LNCaP clone FGC (cell line): ENCODE results near the gene OASL.

Source experiments
- DNase-seq: peaks from one replicate; pipeline ENCODE4 v3.0.0-alpha.2; 2011; ENCODE audit warnings: low read depth
- H3K4me3 ChIP-seq: 2 replicates; pipeline ENCODE4 v1.5.1; 2011; ENCODE audit warnings: mild to moderate bottlenecking, low read depth, low read length, control low read depth
- CTCF ChIP-seq: IDR thresholded peaks from 2 replicates; pipeline ENCODE4 v1.5.1; 2012; ENCODE audit warnings: mild to moderate bottlenecking; ENCODE audit not compliant: control insufficient read depth, insufficient read depth; ENCODE audit errors: extremely low read depth

OASL gene

GRCh38 chr12:121064116-121064515 lies 25.1 kb upstream of the OASL start:
- H3K4me3 ChIP-seq, result no peak overlapping the region
- no peak for DNase-seq
- no peak for TF ChIP-seq CTCF

GRCh38 chr12:121062391-121063045 lies 23.5 kb upstream of the OASL start:
- TF ChIP-seq CTCF, result no peak

GRCh38 chr12:121061831-121062230 lies 22.8 kb upstream of the OASL start:
- no peak for DNase-seq
- no peak overlapping the region for H3K4me3 ChIP-seq
- peak; percentile 27; the same call in 1 of the 2 replicates for TF ChIP-seq CTCF

More at GRCh38 chr12:121062391-121063045, 23.5 kb upstream of the OASL start:
- no peak for DNase-seq
- H3K4me3 ChIP-seq, result no peak overlapping the region

GRCh38 chr12:121060149-121061001 lies 21.3 kb upstream of the OASL start:
- TF ChIP-seq CTCF, result peak; percentile 13; the same call in 1 of the 2 replicates
- no peak for DNase-seq
- no peak overlapping the region for H3K4me3 ChIP-seq

GRCh38 chr12:121059031-121059898 lies 20.2 kb upstream of the OASL start:
- TF ChIP-seq CTCF, result no peak
- no peak for DNase-seq
- no peak overlapping the region for H3K4me3 ChIP-seq

GRCh38 chr12:121057794-121058193 lies 18.7 kb upstream of the OASL start:
- no peak for TF ChIP-seq CTCF
- no peak overlapping the region for H3K4me3 ChIP-seq
- DNase-seq, result no peak
